ENCODE data around the gene EFL1.
"Not testable (repeated sequence)": the region's sequence is repeated elsewhere in the genome, so short reads cannot be mapped to it uniquely, and the experiment has no call there.

The EFL1 gene

GRCh38 chr15:82262422-82263026 is at the start of gene EFL1, which contains the start of gene SAXO2:
Gene EFL1 (minus strand): TSS chr15:82262734. CDS start chr15:82261778, 956 bp downstream.
Gene SAXO2 (plus strand): TSS chr15:82262818. CDS start chr15:82262880, 62 bp downstream.
- DNase-seq (ENCODE audit: low read depth), result peak; percentile 79
- peak within 1 kb of the TSS; percentile 74 for H3K4me3 ChIP-seq (ENCODE audit: low read length)
- TF ChIP-seq CTCF (IDR thresholded peaks at IDR 0.05; ENCODE audit: insufficient read depth, low read depth, low read length, missing control alignments), result no peak

- DNase-seq (ENCODE audit: low read depth); H3K4me3 ChIP-seq (ENCODE audit: low read length): not testable (repeated sequence)
These were observed 48.8 kb upstream of the EFL1 start for GRCh38 chr15:82311321-82311720.

DNA sequence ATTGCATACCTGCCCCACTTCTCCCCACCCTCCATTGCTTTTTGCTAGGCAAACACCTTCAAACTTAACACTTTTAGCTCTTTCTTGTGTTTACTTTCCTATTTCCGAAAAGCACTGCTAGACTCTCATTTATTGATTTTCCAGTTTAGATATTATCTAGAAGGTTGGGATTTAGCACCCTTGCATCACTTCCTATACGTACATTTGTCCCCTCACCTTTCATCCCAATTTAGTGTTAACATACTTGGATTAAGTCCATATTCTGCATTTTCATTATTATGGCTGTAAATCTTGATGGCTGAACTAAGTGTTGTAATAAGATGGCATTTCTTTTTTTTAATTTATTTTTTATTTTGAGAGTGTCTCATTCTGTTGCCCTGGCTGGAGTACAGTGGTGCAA is 47.3 kb upstream of the EFL1 start:
- H3K4me3 ChIP-seq (ENCODE audit: low read length), result no peak overlapping the region
- no peak for TF ChIP-seq CTCF (IDR thresholded peaks at IDR 0.05; ENCODE audit: insufficient read depth, low read depth, low read length, missing control alignments)
- DNase-seq (ENCODE audit: low read depth), result no peak

GRCh38 chr15:82307714-82308081 is 45.2 kb upstream of the EFL1 start:
- H3K4me3 ChIP-seq (ENCODE audit: low read length), result no peak overlapping the region
- no peak for TF ChIP-seq CTCF (IDR thresholded peaks at IDR 0.05; ENCODE audit: insufficient read depth, low read depth, low read length, missing control alignments)
- no peak for DNase-seq (ENCODE audit: low read depth)

- no peak overlapping the region for H3K4me3 ChIP-seq (ENCODE audit: low read length)
- peak; percentile 2 for TF ChIP-seq CTCF (IDR thresholded peaks at IDR 0.05; ENCODE audit: insufficient read depth, low read depth, low read length, missing control alignments)
- no peak for DNase-seq (ENCODE audit: low read depth)
These were observed 44.5 kb upstream of the EFL1 start for GRCh38 chr15:82306791-82307713.

- no peak overlapping the region for H3K4me3 ChIP-seq (ENCODE audit: low read length)
- DNase-seq (ENCODE audit: low read depth), result no peak
- no peak for TF ChIP-seq CTCF (IDR thresholded peaks at IDR 0.05; ENCODE audit: insufficient read depth, low read depth, low read length, missing control alignments)
These were observed 43.1 kb upstream of the EFL1 start for GRCh38 chr15:82305621-82306048.

GRCh38 chr15:82304778-82305090 is 42.2 kb upstream of the EFL1 start:
- TF ChIP-seq CTCF (IDR thresholded peaks at IDR 0.05; ENCODE audit: insufficient read depth, low read depth, low read length, missing control alignments), result no peak
- no peak for DNase-seq (ENCODE audit: low read depth)

More at GRCh38 chr15:82304778-82305090, 42.2 kb upstream of the EFL1 start:
- H3K4me3 ChIP-seq (ENCODE audit: low read length), result no peak overlapping the region
